AG10803 (cell line): ENCODE data around the gene ROR1.

ENCODE experiments used
- DNase-seq: peaks from one replicate; pipeline ENCODE4 v3.0.0; 2010; ENCODE audit warnings: low read depth
- H3K4me3 ChIP-seq: 2 replicates; pipeline ENCODE4 v1.5.1; 2011; ENCODE audit warnings: mild to moderate bottlenecking, low read length, control low read depth
- TF ChIP-seq, protein P1 (sequence below): conservative IDR thresholded peaks from 2 replicates; pipeline ENCODE4 v1.5.1; 2011; ENCODE audit warnings: mild to moderate bottlenecking, low read length, control low read depth, inconsistent platforms

ROR1 gene

GRCh38 chr1:63871463-63871862 is 97.6 kb downstream of the ROR1 start:
- H3K4me3 ChIP-seq, result no peak overlapping the region
- DNase-seq, result no peak
- TF ChIP-seq, protein P1, sequence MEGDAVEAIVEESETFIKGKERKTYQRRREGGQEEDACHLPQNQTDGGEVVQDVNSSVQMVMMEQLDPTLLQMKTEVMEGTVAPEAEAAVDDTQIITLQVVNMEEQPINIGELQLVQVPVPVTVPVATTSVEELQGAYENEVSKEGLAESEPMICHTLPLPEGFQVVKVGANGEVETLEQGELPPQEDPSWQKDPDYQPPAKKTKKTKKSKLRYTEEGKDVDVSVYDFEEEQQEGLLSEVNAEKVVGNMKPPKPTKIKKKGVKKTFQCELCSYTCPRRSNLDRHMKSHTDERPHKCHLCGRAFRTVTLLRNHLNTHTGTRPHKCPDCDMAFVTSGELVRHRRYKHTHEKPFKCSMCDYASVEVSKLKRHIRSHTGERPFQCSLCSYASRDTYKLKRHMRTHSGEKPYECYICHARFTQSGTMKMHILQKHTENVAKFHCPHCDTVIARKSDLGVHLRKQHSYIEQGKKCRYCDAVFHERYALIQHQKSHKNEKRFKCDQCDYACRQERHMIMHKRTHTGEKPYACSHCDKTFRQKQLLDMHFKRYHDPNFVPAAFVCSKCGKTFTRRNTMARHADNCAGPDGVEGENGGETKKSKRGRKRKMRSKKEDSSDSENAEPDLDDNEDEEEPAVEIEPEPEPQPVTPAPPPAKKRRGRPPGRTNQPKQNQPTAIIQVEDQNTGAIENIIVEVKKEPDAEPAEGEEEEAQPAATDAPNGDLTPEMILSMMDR, result no peak

DNA sequence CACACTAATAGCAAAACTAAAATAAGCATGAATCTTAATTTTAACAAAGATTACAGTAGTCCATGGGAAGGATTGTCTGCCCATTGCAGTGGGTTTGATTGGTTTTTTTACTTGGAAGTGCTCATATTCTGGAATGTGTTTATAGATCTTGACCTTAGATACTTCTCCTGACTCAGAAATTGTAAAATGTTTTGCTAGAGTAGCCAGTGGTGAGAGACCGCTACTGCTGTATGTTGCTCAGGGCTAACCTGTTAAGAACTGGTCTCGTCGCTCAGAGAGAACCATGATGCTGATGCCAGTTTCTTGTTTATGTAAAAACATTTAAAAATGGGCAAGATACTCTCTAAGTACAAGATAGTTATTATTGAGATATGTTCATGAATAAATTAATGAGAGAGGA is 99.9 kb downstream of the ROR1 start:
- peak; percentile 29 for DNase-seq
- no peak overlapping the region for H3K4me3 ChIP-seq
- TF ChIP-seq, protein P1, result no peak

- TF ChIP-seq, protein P1, result no peak
- H3K4me3 ChIP-seq, result no peak overlapping the region
- peak; percentile 33 for DNase-seq
Measured at GRCh38 chr1:63874278-63874880, 100.6 kb downstream of the ROR1 start.

DNA sequence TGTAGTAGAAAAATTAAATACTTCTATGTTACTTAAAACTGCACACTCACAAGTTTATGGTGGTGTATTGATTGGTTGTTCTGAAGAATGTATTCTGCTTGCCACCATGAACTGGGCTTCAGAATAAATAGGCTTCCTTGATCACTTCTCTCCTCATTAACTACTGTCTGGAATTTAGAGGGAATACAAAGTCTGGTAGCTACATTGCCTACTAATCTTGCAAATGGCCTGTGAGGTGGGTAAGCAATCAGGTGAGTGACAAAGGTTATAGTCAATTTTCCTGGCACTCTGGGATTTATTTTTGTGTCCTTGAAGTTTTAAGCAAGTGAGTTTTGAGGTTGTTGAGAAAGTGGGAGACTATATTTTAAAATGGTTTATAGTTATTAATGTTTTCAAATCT is 101.8 kb downstream of the ROR1 start:
- no peak for DNase-seq
- no peak overlapping the region for H3K4me3 ChIP-seq
- TF ChIP-seq, protein P1, result no peak

DNA sequence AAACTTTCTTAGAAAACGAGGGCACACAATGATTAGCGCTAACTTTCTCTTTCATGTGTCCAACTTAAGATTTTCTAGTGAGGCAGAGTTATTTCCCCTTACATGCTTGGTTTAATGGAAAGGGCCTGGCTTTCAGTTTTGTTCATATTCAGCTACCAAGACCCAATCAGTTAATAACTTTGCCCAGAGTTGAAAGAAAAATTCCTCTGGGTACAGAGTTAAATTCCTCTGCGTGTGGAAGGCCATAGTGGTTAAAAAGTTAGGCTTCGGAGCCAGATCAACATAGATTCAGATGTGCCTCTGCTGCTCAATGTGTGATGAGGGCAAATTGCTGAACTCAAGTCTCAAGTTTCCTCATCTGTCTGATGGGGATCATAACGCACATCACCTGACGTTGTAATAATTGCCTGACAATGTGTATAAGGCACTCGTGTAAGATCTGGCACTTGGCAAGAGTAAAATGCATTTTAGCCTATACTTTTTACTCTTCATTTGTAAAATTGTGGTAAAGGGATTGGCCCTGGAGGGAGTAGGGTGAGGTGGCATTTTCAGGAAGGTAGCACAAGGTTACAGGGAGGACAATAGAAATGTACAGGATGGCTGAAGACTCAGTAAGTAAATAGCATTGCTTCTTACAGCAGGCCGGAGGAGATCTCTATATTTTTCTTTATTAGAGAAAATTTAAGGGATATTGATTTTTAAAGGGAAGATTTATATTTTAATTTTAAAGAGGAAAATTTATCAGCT is 103.4 kb downstream of the ROR1 start:
- H3K4me3 ChIP-seq, result no peak overlapping the region
- TF ChIP-seq, protein P1, result no peak
- peak; percentile 55 for DNase-seq

- TF ChIP-seq, protein P1, result no peak
- peak; percentile 75 for DNase-seq
- no peak overlapping the region for H3K4me3 ChIP-seq
Measured at GRCh38 chr1:63877816-63878215, 104.0 kb downstream of the ROR1 start.

- TF ChIP-seq, protein P1, result no peak
- no peak for DNase-seq
- H3K4me3 ChIP-seq, result no peak overlapping the region
Measured at GRCh38 chr1:63878932-63879331, 105.1 kb downstream of the ROR1 start.
